Fibroblast of mammary gland (primary cell): Measurements from ENCODE around the gene ERVH48-1.
A peak's percentile ranks its signal among the peaks of the same experiment; 100 is the strongest.

ENCODE experiments used
- DNase-seq: peaks from one replicate; pipeline ENCODE4 v3.0.0-alpha.2; 2010; ENCODE audit warnings: low read depth
- H3K4me3 ChIP-seq: 2 replicates; pipeline ENCODE4 v1.5.1; 2011; ENCODE audit warnings: low read depth, mild to moderate bottlenecking, low read length, moderate library complexity; ENCODE audit not compliant: control insufficient read depth
- TF ChIP-seq, protein P1 (sequence below): conservative IDR thresholded peaks from 2 replicates; pipeline ENCODE4 v1.5.1; 2011; ENCODE audit warnings: low read depth, low read length, inconsistent platforms; ENCODE audit not compliant: control insufficient read depth, insufficient read depth

ERVH48-1 gene

DNA sequence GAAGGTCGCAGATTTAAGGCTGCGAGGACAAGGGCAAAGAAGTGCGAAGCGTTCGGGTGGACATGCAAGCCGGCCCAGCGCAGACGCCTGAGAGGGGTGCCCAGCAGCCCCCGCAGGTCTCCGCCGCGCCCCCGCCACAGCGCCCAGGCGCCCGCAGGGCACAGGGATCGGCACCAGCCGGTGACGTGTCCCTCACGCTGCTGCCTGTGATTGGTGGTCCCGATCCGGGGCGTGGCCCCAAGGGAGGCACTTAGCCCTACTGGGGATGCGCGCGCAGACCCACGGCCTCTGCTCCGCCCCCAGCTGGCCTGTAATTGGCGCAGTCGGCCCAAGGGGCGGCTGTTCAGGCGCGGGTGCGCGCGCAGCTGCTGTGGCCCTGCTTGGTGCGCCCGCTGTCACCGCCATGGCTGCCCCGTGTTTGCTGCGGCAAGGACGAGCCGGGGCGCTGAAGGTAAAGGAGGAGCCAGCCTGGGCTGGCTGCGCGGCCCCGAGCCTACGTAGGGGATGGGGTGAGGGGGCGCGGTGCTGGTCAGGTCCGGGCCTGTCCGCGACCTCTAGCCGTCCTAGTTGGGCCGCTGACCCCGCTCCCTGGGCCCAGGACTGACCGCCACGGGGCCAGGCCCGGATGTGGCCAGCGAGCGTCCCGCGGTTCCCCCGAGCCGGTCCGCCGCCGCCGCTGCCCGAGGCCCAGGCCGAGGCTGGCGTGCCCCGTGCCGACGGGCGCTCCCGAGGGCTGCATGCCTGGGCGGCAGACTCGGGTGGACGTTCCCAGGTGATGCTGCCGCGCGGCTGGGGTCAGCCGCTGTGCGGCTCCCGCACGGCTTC, 32.3 kb downstream of the ERVH48-1 start, which contains the start of gene NDUFV3:
NDUFV3 (plus strand) TSS at position 379 of the 825 bp plus-strand sequence; CDS start at position 404, 25 bp downstream.
- DNase-seq = peak; percentile 96
- H3K4me3 ChIP-seq = peak within 1 kb of the TSS; percentile 96
- TF ChIP-seq, protein P1, sequence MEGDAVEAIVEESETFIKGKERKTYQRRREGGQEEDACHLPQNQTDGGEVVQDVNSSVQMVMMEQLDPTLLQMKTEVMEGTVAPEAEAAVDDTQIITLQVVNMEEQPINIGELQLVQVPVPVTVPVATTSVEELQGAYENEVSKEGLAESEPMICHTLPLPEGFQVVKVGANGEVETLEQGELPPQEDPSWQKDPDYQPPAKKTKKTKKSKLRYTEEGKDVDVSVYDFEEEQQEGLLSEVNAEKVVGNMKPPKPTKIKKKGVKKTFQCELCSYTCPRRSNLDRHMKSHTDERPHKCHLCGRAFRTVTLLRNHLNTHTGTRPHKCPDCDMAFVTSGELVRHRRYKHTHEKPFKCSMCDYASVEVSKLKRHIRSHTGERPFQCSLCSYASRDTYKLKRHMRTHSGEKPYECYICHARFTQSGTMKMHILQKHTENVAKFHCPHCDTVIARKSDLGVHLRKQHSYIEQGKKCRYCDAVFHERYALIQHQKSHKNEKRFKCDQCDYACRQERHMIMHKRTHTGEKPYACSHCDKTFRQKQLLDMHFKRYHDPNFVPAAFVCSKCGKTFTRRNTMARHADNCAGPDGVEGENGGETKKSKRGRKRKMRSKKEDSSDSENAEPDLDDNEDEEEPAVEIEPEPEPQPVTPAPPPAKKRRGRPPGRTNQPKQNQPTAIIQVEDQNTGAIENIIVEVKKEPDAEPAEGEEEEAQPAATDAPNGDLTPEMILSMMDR = no peak

DNA sequence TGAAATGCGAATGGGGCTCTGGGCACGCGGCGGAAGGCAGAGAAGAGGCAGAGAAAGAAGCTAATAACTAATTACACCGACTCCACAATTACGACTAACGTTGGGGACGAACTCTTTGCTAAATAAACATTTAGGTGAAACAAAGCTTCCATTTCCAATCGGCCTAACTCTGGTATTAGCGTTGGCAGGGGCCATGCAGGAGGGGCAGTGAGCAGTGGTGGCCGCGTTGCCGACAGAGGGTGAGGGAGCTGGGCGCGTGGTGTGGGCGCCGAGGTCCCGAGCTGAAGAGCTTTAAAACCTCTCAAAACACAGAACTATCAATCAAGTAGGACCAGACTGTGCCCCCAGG, 32.9 kb downstream of the ERVH48-1 start:
- no peak for DNase-seq
- TF ChIP-seq, protein P1 = no peak
- peak overlapping the region; percentile 68 for H3K4me3 ChIP-seq

DNA sequence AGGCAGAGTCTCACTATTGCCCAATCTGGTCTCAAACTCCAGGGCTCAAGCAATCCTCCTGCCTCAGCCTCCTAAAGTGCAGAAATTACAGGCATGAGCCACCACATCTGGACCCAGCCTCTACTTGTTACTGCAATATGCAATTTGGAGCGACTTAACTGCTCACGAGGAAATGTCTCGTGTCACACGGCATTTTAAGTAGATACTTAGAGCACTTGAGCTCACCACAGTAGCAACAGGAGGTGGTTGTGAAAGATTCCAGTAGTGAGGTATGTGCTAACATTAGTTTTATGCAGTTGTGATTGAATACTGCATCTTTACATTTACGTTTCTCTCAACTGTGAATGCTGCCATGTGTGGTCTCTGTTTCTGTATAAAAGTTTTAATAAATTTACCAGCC, 38.1 kb downstream of the ERVH48-1 start:
- no peak overlapping the region for H3K4me3 ChIP-seq
- no peak for DNase-seq
- TF ChIP-seq, protein P1 = no peak

DNA sequence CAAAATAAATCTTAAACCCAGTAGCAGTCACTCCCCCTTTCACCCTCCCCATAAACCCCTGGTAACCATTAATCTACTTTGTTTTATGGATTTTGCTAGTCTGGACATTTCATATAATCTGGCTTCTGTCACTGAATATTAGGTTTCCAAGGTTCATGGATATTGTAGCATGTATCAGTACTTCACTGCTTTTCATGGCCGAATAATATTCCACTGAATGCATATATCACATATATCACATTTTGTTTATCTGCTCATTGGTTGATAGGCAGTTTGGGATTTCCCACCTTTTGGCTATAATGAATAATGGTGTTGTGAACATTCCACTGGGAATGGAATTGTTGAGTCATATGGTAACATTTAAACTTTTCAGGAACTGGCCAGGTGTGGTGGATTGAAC, 41.5 kb downstream of the ERVH48-1 start:
- TF ChIP-seq, protein P1 = no peak
- no peak for DNase-seq
- H3K4me3 ChIP-seq = no peak overlapping the region

DNA sequence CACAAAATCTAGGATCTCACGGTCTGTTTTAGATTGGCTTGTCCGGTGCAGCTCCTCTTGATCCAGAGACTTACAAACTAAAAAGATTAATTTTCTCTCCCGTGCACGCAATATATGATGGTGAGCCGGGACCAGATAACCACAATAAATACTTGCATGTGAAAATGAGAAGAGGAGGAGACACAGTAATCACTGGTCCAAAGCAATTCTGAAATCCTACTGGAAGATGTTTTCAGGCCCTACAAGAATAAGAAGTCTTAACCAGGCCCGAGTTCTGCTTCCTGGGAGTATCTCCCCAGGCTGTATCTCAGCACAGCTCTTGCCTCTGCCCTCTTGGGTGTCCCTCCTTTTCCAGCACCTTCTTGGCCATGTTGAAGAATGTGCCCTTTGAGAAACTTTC, 45.1 kb downstream of the ERVH48-1 start:
- DNase-seq = no peak
- TF ChIP-seq, protein P1 = no peak
- H3K4me3 ChIP-seq = peak overlapping the region; percentile 91

DNA sequence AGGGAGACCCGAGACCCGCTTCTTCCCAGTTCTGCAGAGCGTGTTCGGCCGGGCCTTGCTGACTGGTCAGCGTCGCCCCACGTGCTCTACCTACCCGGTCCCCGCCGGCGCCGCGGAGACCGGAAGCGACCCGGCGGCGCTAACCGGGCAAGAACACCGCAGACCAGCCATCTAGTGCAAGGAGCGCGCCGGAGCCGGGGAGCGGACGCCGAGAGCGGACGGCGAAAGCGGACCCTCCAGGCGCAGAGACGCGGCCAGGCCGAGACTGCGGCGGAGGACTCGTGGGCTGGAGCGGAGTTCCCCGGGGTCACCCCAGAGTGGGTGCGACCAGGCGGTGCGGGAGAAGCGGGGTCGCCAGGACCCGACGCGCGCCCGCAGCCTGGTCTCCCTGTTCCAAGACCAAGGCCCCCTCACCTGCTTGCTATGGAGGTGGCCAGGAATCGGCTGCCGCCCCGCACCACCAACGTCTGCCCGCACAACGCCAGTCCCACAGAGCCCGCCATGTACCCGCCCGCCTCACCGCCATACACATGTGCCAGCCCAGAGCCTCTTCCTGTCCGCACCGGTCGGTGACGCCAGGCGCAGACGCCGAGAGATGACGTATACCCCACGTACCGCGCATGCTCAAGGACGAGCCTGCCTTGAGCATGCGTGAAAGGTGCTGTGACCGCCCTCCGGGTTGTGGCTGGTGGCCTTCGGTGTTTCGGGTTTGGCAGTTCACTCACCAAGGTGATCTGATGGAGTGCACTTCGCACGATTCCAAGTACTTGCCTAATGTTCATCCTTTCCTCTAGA, 46.2 kb downstream of the ERVH48-1 start, which contains the start of gene WDR4:
WDR4 (minus strand) TSS at position 547 of the 795 bp plus-strand sequence; CDS start at position 503, 44 bp downstream.
- peak; percentile 96 for DNase-seq
- TF ChIP-seq, protein P1 = no peak
- peak within 1 kb of the TSS; percentile 91 for H3K4me3 ChIP-seq
